IMR-90 (cell line): ENCODE data around the gene SLC7A9. TPM values are rescaled to one million over a fixed set of nuclear protein-coding genes. Genes with fewer than 3 reads are reported as not detected.

ENCODE experiments used
- ATAC-seq: fragments of 200-7000 bp; cut with Tn5 transposase; 2 replicates; pipeline ENCODE4 v1.9.1; 2020; ENCODE audit warnings: low read depth, mild to moderate bottlenecking, moderate library complexity
- BruUV-seq: library from RNA; stranded (reverse); fragments of 400-500 nt; replicated peaks from 2 replicates; lab custom pipeline; 2021; lab: Mats Ljungman, UMichigan
- CTCF ChIA-PET: fragments of 300-600 bp; formaldehyde crosslinking; extraction: SDS; loops from one replicate; lab custom pipeline; 2021; ENCODE audit warnings: antibody characterized with exemption; lab: Yijun Ruan, JAX
- POLR2A ChIA-PET: fragments of 300-600 bp; sonication (Branson Sonifier 250); formaldehyde crosslinking; loops from one replicate; lab custom pipeline; 2022; ENCODE audit warnings: antibody characterized with exemption; ENCODE audit not compliant: unreplicated experiment; lab: Charles Lee
- DNase-seq: peaks from one replicate; pipeline ENCODE4 v3.0.0; 2013
- H2AFZ ChIP-seq: replicated peaks from 2 replicates; pipeline ENCODE3; 2013; ENCODE audit warnings: low read length, mild to moderate bottlenecking; ENCODE audit not compliant: poor library complexity
- H2AK5ac ChIP-seq: 2 replicates; pipeline ENCODE4 v1.6.1; 2013; ENCODE audit warnings: low read depth, low read length, inconsistent platforms
- H2AK9ac ChIP-seq: replicated peaks from 2 replicates; pipeline ENCODE3; 2013; ENCODE audit warnings: mild to moderate bottlenecking, low read depth, low read length, moderate library complexity; ENCODE audit not compliant: poor library complexity
- H2BK120ac ChIP-seq: 2 replicates; pipeline ENCODE4 v1.6.1; 2013; ENCODE audit warnings: low read depth, low read length, inconsistent platforms
- H2BK15ac ChIP-seq: 3 replicates; pipeline ENCODE4 v1.6.1; 2013; ENCODE audit warnings: low read depth, low read length, inconsistent platforms
- H2BK20ac ChIP-seq: 2 replicates; pipeline ENCODE4 v1.6.1; 2013; ENCODE audit warnings: low read depth, mild to moderate bottlenecking, inconsistent platforms, low read length, moderate library complexity
- H2BK5ac ChIP-seq: 2 replicates; pipeline ENCODE4 v1.6.1; 2013; ENCODE audit warnings: mild to moderate bottlenecking, low read depth, low read length, inconsistent platforms; ENCODE audit not compliant: poor library complexity, severe bottlenecking
- H3K14ac ChIP-seq: replicated peaks from 2 replicates; pipeline ENCODE4 v1.6.1; 2013; ENCODE audit warnings: low read depth, low read length, inconsistent platforms
- H3K18ac ChIP-seq: 2 replicates; pipeline ENCODE4 v1.6.1; 2013; ENCODE audit warnings: low read depth, low read length, control low read depth
- H3K23ac ChIP-seq: 2 replicates; pipeline ENCODE4 v1.6.1; 2013; ENCODE audit warnings: low read depth, low read length, inconsistent platforms
- H3K27ac ChIP-seq: 2 replicates; pipeline ENCODE4 v1.5.1; 2013; ENCODE audit warnings: mild to moderate bottlenecking, control low read depth, low read length; ENCODE audit not compliant: insufficient read depth
- H3K27me3 ChIP-seq: 2 replicates; pipeline ENCODE4 v1.6.1; 2013; ENCODE audit warnings: low read length; ENCODE audit not compliant: control insufficient read depth, insufficient read depth
- H3K36me3 ChIP-seq: 2 replicates; pipeline ENCODE4 v1.6.1; 2013; ENCODE audit warnings: low read length, mixed read lengths; ENCODE audit not compliant: control insufficient read depth, insufficient read depth
- H3K4ac ChIP-seq: 2 replicates; pipeline ENCODE4 v1.6.1; 2013; ENCODE audit warnings: low read depth, low read length, inconsistent platforms
- H3K4me1 ChIP-seq: 2 replicates; pipeline ENCODE4 v1.6.1; 2013; ENCODE audit warnings: low read length, mixed read lengths; ENCODE audit not compliant: control insufficient read depth, insufficient read depth
- H3K4me2 ChIP-seq: 2 replicates; pipeline ENCODE4 v1.6.1; 2013; ENCODE audit warnings: low read depth, mild to moderate bottlenecking, control low read depth, low read length, moderate library complexity
- H3K4me3 ChIP-seq: 2 replicates; pipeline ENCODE4 v1.5.1; 2013; ENCODE audit warnings: low read depth, mild to moderate bottlenecking, control low read depth, low read length, moderate library complexity; ENCODE audit not compliant: insufficient read depth
- H3K56ac ChIP-seq: 2 replicates; pipeline ENCODE4 v1.6.1; 2013; ENCODE audit warnings: low read length, inconsistent platforms; ENCODE audit not compliant: insufficient read depth; ENCODE audit errors: extremely low read depth
- H3K79me1 ChIP-seq, 2 experiments: 2 replicates each; pipeline ENCODE4 v1.6.1; 2013; ENCODE audit warnings: low read length in 2 of 2, inconsistent platforms in 1 of 2, low read depth in 1 of 2
- H3K9ac ChIP-seq: 2 replicates; pipeline ENCODE4 v1.6.1; 2013; ENCODE audit warnings: low read depth, low read length, control low read depth
- H3K9me1 ChIP-seq: 2 replicates; pipeline ENCODE4 v1.6.1; 2013; ENCODE audit warnings: low read length, inconsistent platforms; ENCODE audit not compliant: insufficient read depth
- H3K9me3 ChIP-seq: 2 replicates; pipeline ENCODE4 v1.6.1; 2013; ENCODE audit warnings: low read length; ENCODE audit not compliant: control insufficient read depth, insufficient read depth
- H4K20me1 ChIP-seq: 2 replicates; pipeline ENCODE4 v1.6.1; 2013; ENCODE audit warnings: low read length, inconsistent platforms; ENCODE audit not compliant: insufficient read depth
- H4K5ac ChIP-seq: 2 replicates; pipeline ENCODE4 v1.6.1; 2013; ENCODE audit warnings: mild to moderate bottlenecking, low read depth, low read length, control low read depth
- H4K8ac ChIP-seq, 2 experiments: 2 replicates each; pipeline ENCODE4 v1.6.1; 2013; ENCODE audit warnings: low read depth in 2 of 2, low read length in 2 of 2, control low read depth in 1 of 2, inconsistent platforms in 1 of 2
- H4K91ac ChIP-seq: 2 replicates; pipeline ENCODE4 v1.6.1; 2013; ENCODE audit warnings: low read depth, low read length, inconsistent platforms; ENCODE audit not compliant: insufficient read depth
- BHLHE40 ChIP-seq: fragments of 150-350 bp; IDR thresholded peaks from 2 replicates; pipeline ENCODE4 v1.6.1; 2016; ENCODE audit warnings: mild to moderate bottlenecking, low read depth, low read length
- CEBPB ChIP-seq: IDR thresholded peaks from 2 replicates; pipeline ENCODE4 v1.6.1; 2012; ENCODE audit warnings: low read depth, low read length, improper control_type of control experiment
- CHD1 ChIP-seq: IDR thresholded peaks from 2 replicates; pipeline ENCODE4 v1.6.1; 2012; ENCODE audit warnings: low read depth, low read length, improper control_type of control experiment
- ELK1 ChIP-seq: fragments of 150-350 bp; IDR thresholded peaks from 2 replicates; pipeline ENCODE4 v1.6.1; 2016; ENCODE audit warnings: low read depth, mild to moderate bottlenecking, low read length, moderate library complexity, borderline replicate concordance
- FOS ChIP-seq: fragments of 150-350 bp; IDR thresholded peaks from 2 replicates; pipeline ENCODE4 v1.6.1; 2016; ENCODE audit warnings: low read depth, low read length
- MAFK ChIP-seq: IDR thresholded peaks from 2 replicates; pipeline ENCODE4 v1.6.1; 2012; ENCODE audit warnings: low read depth, low read length, improper control_type of control experiment
- MAZ ChIP-seq: IDR thresholded peaks from 2 replicates; pipeline ENCODE4 v1.6.1; 2012; ENCODE audit warnings: low read depth, mild to moderate bottlenecking, low read length, improper control_type of control experiment, moderate library complexity, borderline replicate concordance
- MXI1 ChIP-seq: IDR thresholded peaks from 2 replicates; pipeline ENCODE4 v1.6.1; 2012; ENCODE audit warnings: low read depth, mild to moderate bottlenecking, low read length, moderate library complexity, borderline replicate concordance
- NFE2L2 ChIP-seq: fragments of 150-350 bp; IDR thresholded peaks from 2 replicates; pipeline ENCODE4 v1.6.1; 2016; ENCODE audit warnings: low read depth, mild to moderate bottlenecking, low read length
- POLR2A ChIP-seq: IDR thresholded peaks from 2 replicates; pipeline ENCODE4 v1.6.1; 2012; ENCODE audit warnings: mild to moderate bottlenecking, low read depth, low read length
- RAD21 ChIP-seq: IDR thresholded peaks from 2 replicates; pipeline ENCODE4 v1.6.1; 2012; ENCODE audit warnings: low read length, improper control_type of control experiment
- RFX5 ChIP-seq: IDR thresholded peaks from 2 replicates; pipeline ENCODE4 v1.8.0; 2012; ENCODE audit warnings: low read depth, mild to moderate bottlenecking, low read length, moderate library complexity
- SMC3 ChIP-seq: fragments of 150-350 bp; IDR thresholded peaks from 2 replicates; pipeline ENCODE4 v1.6.1; 2016; ENCODE audit warnings: low read depth, mild to moderate bottlenecking, antibody characterized with exemption, low read length, moderate library complexity
- WGBS, 2 experiments: methylation state at CpG; one replicate each; pipeline versions ENCODE4 v1.1.5 to v1.1.7; 2013; ENCODE audit warnings: missing lambda C conversion rate in 2 of 2; ENCODE audit not compliant: insufficient read length in 1 of 2; ENCODE audit errors: extremely low coverage in 2 of 2; 5-methylcytosine and 5-hydroxymethylcytosine counted together
- dilution Hi-C: fragments of 300-500 bp; cut with HindIII; formaldehyde crosslinking; loops from one replicate; pipeline ENCODE4 v1.14.3; 2018; ENCODE audit warnings: low sequenced_read_pairs; ENCODE audit not compliant: unreplicated experiment
- in situ Hi-C: fragments of 300-500 bp; cut with MboI; formaldehyde crosslinking; loops from 3 replicates; pipeline ENCODE4 v1.14.3; 2019; ENCODE audit warnings: low sequenced_read_pairs, inconsistent platforms, mixed read lengths
- intact Hi-C: fragments of 100-400 bp; cut with micrococcal nuclease; formaldehyde crosslinking; loops from 2 replicates; pipeline ENCODE4 v1.10.0; 2022
- polyA plus RNA-seq, 3 experiments: library from polyadenylated mRNA; depleted of rRNA; stranded (reverse); fragments of >200 nt; gene quantifications; 2 replicates each; pipeline ENCODE4 v1.2.3, GENCODE V29; 2012; ENCODE audit warnings: low replicate concordance in 1 of 3
- total RNA-seq: library from RNA; depleted of rRNA; stranded (reverse); fragments of >200 nt; gene quantifications from 2 replicates; pipeline ENCODE4 v1.2.3, GENCODE V29; 2012
- TF ChIP-seq, protein P1 (sequence below): fragments of 150-350 bp; IDR thresholded peaks from 2 replicates; pipeline ENCODE4 v1.6.1; 2017; ENCODE audit warnings: mild to moderate bottlenecking, antibody characterized with exemption, low read length, low read depth
- TF ChIP-seq, protein P2 (sequence below): conservative IDR thresholded peaks from 2 replicates; pipeline ENCODE4 v1.5.1; 2012; ENCODE audit warnings: mild to moderate bottlenecking, low read depth, low read length, improper control_type of control experiment

SLC7A9 gene
- total and polyA plus RNA-seq, 2 of the 4 experiments (the other 2 are of a cell fraction), result not detected

- Histone ChIP-seq H3K79me1 (no peaks in the 10 kb centered on the region), H3K9me1 (no peaks in the 10 kb centered on the region), H2BK20ac (no peak overlapping the region), H4K20me1 (no peaks in the 10 kb centered on the region), H3K4me1 (no peaks in the 10 kb centered on the region), H4K5ac (no peak overlapping the region), H3K56ac (no peak overlapping the region), H2BK120ac (no peak overlapping the region), H4K8ac (no peak overlapping the region), H3K9ac (no peak overlapping the region), H4K91ac (no peak overlapping the region), H2AFZ (no peak overlapping the region), H2BK15ac (no peak overlapping the region), H3K18ac (no peak overlapping the region), H2BK5ac (no peak overlapping the region), H3K27me3 (no peaks in the 10 kb centered on the region), H3K9me3 (peaks cover 3% of the 10 kb centered on the region), H3K4ac (no peak overlapping the region), H3K23ac (no peak overlapping the region), H3K4me2 (no peak overlapping the region), H2AK9ac (no peak overlapping the region), H3K27ac (no peak overlapping the region), H3K4me3 (no peak overlapping the region), H2AK5ac (no peak overlapping the region), H3K14ac (no peak overlapping the region), H3K36me3 (peaks cover 5% of the 10 kb centered on the region; the same call in 1 of the 2 replicates)
- no peak for DNase-seq
- in situ Hi-C loops (no loop called here), dilution Hi-C loops (no loop called here), intact Hi-C loops (no loop called here)
- ChIA-PET POLR2A (no interaction called here), CTCF (no interaction called here)
- no peak for ATAC-seq
- no peak for TF ChIP-seq MAFK
- TF ChIP-seq ELK1, result no peak
- TF ChIP-seq, protein P1, sequence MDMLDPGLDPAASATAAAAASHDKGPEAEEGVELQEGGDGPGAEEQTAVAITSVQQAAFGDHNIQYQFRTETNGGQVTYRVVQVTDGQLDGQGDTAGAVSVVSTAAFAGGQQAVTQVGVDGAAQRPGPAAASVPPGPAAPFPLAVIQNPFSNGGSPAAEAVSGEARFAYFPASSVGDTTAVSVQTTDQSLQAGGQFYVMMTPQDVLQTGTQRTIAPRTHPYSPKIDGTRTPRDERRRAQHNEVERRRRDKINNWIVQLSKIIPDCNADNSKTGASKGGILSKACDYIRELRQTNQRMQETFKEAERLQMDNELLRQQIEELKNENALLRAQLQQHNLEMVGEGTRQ, result no peak
- no peak for TF ChIP-seq NFE2L2
- no peak for TF ChIP-seq RAD21
- TF ChIP-seq MXI1, result no peak
- TF ChIP-seq POLR2A, result no peak
- TF ChIP-seq FOS, result no peak
- TF ChIP-seq, protein P2, sequence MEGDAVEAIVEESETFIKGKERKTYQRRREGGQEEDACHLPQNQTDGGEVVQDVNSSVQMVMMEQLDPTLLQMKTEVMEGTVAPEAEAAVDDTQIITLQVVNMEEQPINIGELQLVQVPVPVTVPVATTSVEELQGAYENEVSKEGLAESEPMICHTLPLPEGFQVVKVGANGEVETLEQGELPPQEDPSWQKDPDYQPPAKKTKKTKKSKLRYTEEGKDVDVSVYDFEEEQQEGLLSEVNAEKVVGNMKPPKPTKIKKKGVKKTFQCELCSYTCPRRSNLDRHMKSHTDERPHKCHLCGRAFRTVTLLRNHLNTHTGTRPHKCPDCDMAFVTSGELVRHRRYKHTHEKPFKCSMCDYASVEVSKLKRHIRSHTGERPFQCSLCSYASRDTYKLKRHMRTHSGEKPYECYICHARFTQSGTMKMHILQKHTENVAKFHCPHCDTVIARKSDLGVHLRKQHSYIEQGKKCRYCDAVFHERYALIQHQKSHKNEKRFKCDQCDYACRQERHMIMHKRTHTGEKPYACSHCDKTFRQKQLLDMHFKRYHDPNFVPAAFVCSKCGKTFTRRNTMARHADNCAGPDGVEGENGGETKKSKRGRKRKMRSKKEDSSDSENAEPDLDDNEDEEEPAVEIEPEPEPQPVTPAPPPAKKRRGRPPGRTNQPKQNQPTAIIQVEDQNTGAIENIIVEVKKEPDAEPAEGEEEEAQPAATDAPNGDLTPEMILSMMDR, result no peak
- no peak for TF ChIP-seq SMC3
- no peak for TF ChIP-seq BHLHE40
- no peak for TF ChIP-seq CEBPB
- TF ChIP-seq MAZ, result no peak
- no peak for TF ChIP-seq RFX5
- TF ChIP-seq CHD1, result no peak
- WGBS, 2 experiments, result no CpG with 5 or more reads among the region's 4 CpGs
- BruUV-seq, result no TSS peak
These were observed 18.1 kb upstream of the SLC7A9 start for GRCh38 chr19:32887572-32888215.
